ENCODE data around the gene BRIP1. TPM values are rescaled to one million over a fixed set of nuclear protein-coding genes. Genes with fewer than 3 reads are reported as not detected.

Gene BRIP1
- total RNA-seq, 1 donor from 2014 or later, result 5.2 TPM

DNA sequence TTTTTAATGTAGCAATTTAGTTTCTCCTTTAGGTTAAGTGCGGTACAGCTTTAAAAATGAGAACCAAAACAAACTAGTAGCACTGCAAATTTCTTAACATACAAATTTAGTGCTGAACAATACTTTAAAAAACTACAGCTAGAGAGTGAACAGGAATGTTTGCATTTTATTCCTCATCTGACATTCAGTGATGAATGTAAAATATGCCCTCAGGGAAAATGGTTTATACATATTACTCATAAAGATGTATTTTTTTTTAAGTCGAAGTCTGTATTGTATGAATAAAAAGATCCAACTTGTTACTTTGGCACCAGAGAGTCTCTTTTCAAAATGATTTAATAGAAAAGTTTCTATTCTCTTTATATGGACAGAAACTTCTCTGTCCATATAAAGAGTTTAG is 96.8 kb downstream of the BRIP1 start:
- Histone ChIP-seq H3K4me3 (ENCODE audit: low read depth, low read length) (no peak overlapping the region), H3K27me3 (ENCODE audit: control insufficient read depth, insufficient read depth, low read length) (no peaks in the 10 kb centered on the region), H3K36me3 (ENCODE audit: control insufficient read depth, insufficient read depth, low read length) (no peaks in the 10 kb centered on the region)
- no peak for DNase-seq (ENCODE audit: low read depth)
- TF ChIP-seq, protein P1, sequence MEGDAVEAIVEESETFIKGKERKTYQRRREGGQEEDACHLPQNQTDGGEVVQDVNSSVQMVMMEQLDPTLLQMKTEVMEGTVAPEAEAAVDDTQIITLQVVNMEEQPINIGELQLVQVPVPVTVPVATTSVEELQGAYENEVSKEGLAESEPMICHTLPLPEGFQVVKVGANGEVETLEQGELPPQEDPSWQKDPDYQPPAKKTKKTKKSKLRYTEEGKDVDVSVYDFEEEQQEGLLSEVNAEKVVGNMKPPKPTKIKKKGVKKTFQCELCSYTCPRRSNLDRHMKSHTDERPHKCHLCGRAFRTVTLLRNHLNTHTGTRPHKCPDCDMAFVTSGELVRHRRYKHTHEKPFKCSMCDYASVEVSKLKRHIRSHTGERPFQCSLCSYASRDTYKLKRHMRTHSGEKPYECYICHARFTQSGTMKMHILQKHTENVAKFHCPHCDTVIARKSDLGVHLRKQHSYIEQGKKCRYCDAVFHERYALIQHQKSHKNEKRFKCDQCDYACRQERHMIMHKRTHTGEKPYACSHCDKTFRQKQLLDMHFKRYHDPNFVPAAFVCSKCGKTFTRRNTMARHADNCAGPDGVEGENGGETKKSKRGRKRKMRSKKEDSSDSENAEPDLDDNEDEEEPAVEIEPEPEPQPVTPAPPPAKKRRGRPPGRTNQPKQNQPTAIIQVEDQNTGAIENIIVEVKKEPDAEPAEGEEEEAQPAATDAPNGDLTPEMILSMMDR (IDR thresholded peaks at IDR 0.05; ENCODE audit: insufficient read depth, low read length, poor library complexity, severe bottlenecking), result no peak

DNA sequence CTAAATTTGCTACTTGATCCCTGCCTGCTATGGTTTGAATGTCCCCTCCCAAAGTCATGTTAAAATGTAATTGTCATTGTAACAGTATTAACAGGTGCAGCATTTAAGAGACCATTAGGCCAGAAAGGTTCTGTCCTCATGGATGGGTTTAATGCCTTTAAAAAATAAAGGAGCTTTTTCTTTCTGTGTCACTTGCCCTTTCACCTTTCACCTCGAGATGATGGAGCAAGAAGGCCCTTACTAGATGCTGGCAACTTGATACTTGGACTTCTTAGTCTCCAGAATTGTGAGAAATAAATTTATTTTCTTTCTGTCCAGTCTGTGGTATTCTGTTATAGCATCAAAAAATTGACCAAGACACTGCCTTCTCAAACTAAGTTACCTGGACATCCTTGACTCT is 98.5 kb downstream of the BRIP1 start:
- H3K36me3 ChIP-seq (ENCODE audit: control insufficient read depth, insufficient read depth, low read length), result no peaks in the 10 kb centered on the region
- no peaks in the 10 kb centered on the region for H3K27me3 ChIP-seq (ENCODE audit: control insufficient read depth, insufficient read depth, low read length)
- TF ChIP-seq, protein P1 (IDR thresholded peaks at IDR 0.05; ENCODE audit: insufficient read depth, low read length, poor library complexity, severe bottlenecking), result no peak
- no peak for DNase-seq (ENCODE audit: low read depth)
- H3K4me3 ChIP-seq (ENCODE audit: low read depth, low read length), result no peak overlapping the region

DNA sequence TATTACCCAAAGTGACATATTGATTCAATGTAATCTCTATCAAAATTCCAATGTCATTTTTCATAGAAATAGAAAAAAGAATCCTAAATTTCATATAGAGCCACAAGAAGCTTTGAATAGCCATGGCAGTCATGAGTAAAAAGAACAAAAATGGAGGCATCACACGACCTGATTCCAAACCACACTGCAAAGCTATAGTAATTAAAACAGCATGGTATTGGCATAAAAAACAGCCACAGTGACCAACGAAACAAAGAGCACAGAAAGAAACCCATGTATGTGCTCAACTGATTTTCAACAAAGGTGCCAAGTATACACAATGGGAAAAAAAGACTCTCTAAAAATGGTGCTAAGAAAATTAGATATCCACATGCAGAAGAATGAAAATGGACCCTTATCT is 101.5 kb downstream of the BRIP1 start:
- Histone ChIP-seq H3K4me3 (ENCODE audit: low read depth, low read length) (no peak overlapping the region), H3K36me3 (ENCODE audit: control insufficient read depth, insufficient read depth, low read length) (no peaks in the 10 kb centered on the region), H3K27me3 (ENCODE audit: control insufficient read depth, insufficient read depth, low read length) (no peaks in the 10 kb centered on the region)
- TF ChIP-seq, protein P1 (IDR thresholded peaks at IDR 0.05; ENCODE audit: insufficient read depth, low read length, poor library complexity, severe bottlenecking), result no peak
- no peak for DNase-seq (ENCODE audit: low read depth)

DNA sequence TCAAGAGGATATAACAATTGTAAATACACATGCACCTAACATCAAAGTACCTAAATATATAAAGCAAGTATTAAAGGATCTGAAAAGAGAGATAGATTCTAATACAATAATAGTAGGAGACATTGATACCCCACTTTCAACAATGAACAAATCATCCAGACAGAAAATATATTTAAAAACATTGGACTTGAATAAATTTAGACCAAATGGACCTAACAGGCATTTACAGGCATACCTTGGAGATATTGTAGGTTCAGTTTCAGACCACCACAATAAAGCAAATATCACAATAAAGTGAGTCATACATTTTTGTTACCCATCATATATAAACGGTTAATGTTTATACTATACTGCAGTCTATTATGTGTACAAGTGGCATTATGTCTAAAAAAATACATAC is 104.0 kb downstream of the BRIP1 start:
- Histone ChIP-seq H3K27me3 (ENCODE audit: control insufficient read depth, insufficient read depth, low read length) (no peaks in the 10 kb centered on the region), H3K36me3 (ENCODE audit: control insufficient read depth, insufficient read depth, low read length) (no peaks in the 10 kb centered on the region), H3K4me3 (ENCODE audit: low read depth, low read length) (no peak overlapping the region)
- TF ChIP-seq, protein P1 (IDR thresholded peaks at IDR 0.05; ENCODE audit: insufficient read depth, low read length, poor library complexity, severe bottlenecking), result no peak
- DNase-seq (ENCODE audit: low read depth), result no peak

DNA sequence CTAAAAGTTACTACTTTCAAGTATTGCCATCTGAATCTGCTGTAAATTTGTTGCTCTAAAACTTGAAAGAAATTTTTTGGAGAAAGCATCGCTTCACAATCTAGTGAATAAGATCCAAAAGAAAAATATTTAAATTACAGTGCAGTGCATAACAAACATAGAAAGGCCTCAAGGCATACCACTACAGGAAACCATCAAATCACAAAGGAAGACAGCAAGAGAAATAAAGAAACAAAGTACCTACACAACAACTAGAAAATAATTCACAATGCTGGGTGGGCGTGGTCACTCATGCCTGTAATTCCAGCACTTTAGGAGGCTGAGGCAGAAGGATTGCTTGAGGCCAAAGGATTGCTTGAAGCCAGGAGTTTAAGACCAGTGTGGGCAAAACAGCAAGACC is 104.9 kb downstream of the BRIP1 start:
- Histone ChIP-seq H3K4me3 (ENCODE audit: low read depth, low read length) (no peak overlapping the region), H3K36me3 (ENCODE audit: control insufficient read depth, insufficient read depth, low read length) (no peaks in the 10 kb centered on the region), H3K27me3 (ENCODE audit: control insufficient read depth, insufficient read depth, low read length) (no peaks in the 10 kb centered on the region)
- TF ChIP-seq, protein P1 (IDR thresholded peaks at IDR 0.05; ENCODE audit: insufficient read depth, low read length, poor library complexity, severe bottlenecking), result no peak
- no peak for DNase-seq (ENCODE audit: low read depth)

DNA sequence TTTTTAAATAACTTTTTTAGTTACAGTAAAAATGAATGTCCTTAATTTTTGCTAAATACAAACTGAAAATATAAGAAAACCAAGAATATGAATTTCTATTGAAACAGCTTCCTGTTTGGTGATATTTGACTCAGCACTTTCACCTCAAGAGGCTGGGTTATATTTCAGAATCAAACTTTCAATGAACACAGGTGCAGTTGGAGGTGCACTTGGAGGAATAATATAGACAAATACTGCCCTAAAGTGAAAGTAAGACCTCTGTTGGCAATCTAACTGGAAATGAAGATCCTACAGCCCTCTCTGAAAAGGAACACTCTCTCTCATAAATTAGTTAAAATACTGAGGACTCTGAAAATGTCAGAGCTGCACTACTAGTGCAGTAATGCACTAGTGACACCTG is 106.2 kb downstream of the BRIP1 start:
- DNase-seq (ENCODE audit: low read depth), result no peak
- no peaks in the 10 kb centered on the region for H3K27me3 ChIP-seq (ENCODE audit: control insufficient read depth, insufficient read depth, low read length)
- H3K36me3 ChIP-seq (ENCODE audit: control insufficient read depth, insufficient read depth, low read length), result no peaks in the 10 kb centered on the region
- TF ChIP-seq, protein P1 (IDR thresholded peaks at IDR 0.05; ENCODE audit: insufficient read depth, low read length, poor library complexity, severe bottlenecking), result no peak
- H3K4me3 ChIP-seq (ENCODE audit: low read depth, low read length), result no peak overlapping the region
